Muscle of leg (tissue), 11 donors: ENCODE measurements around the gene ANKRD10. TPM values are rescaled to one million over a fixed set of nuclear protein-coding genes. Genes with fewer than 3 reads are reported as not detected.

Experiments used
- DNase-seq: peaks from one replicate; pipeline ENCODE4 v3.0.0; 2013
- H3K27ac ChIP-seq: one replicate; pipeline ENCODE4 v1.5.1; 2013; ENCODE audit warnings: mild to moderate bottlenecking, low read length, control low read depth
- H3K27me3 ChIP-seq: one replicate; pipeline ENCODE4 v1.6.1; 2013; ENCODE audit warnings: low read length; ENCODE audit not compliant: control insufficient read depth, insufficient read depth
- H3K36me3 ChIP-seq: one replicate; pipeline ENCODE4 v1.6.1; 2013; ENCODE audit warnings: low read length; ENCODE audit not compliant: control insufficient read depth, insufficient read depth
- H3K4me1 ChIP-seq: one replicate; pipeline ENCODE4 v1.6.1; 2013; ENCODE audit warnings: low read length; ENCODE audit not compliant: control insufficient read depth, insufficient read depth
- H3K4me3 ChIP-seq: one replicate; pipeline ENCODE4 v1.5.1; 2013; ENCODE audit warnings: low read length, control low read depth
- H3K9me3 ChIP-seq: replicated peaks from 2 replicates; pipeline ENCODE4 v1.6.1; 2013; ENCODE audit warnings: low read depth, low read length; ENCODE audit not compliant: control insufficient read depth
- WGBS: methylation state at CpG from one replicate; pipeline ENCODE4 v1.1.5; 2013; ENCODE audit warnings: missing lambda C conversion rate; ENCODE audit not compliant: insufficient coverage; 5-methylcytosine and 5-hydroxymethylcytosine counted together
- polyA plus RNA-seq, 8 donors: library from polyadenylated mRNA; unstranded; fragments of 120-200 nt; gene quantifications; one replicate each; pipeline versions ENCODE4 v1.2.1 to v1.2.3, GENCODE V29; 2013; ENCODE audit warnings: inconsistent platforms in 1 of 8, low replicate concordance in 1 of 8; ENCODE audit not compliant: insufficient read length in 8 of 8, insufficient read depth in 1 of 8
- total RNA-seq: library from RNA; stranded (reverse); fragments of 120-200 nt; gene quantifications from one replicate; pipeline ENCODE4 v1.2.4, GENCODE V29; 2013

ANKRD10 gene
- total and polyA plus RNA-seq, 9 donors: 128 to 282 (median 177) TPM

GRCh38 chr13:110916301-110917142, 1.7 kb upstream of the ANKRD10 start:
- Histone ChIP-seq H3K4me1 (peaks cover 19% of the 10 kb centered on the region), H3K27me3 (no peaks in the 10 kb centered on the region), H3K27ac (peak overlapping the region; percentile 96), H3K9me3 (no peaks in the 10 kb centered on the region), H3K4me3 (peak overlapping the region; percentile 72), H3K36me3 (no peaks in the 10 kb centered on the region)
- WGBS: no CpG with 5 or more reads among the region's 9 CpGs
- peak; percentile 72 for DNase-seq

GRCh38 chr13:110915874-110916206, 971 bp upstream of the ANKRD10 start:
- Histone ChIP-seq H3K27ac (peak overlapping the region; percentile 96), H3K4me3 (peak overlapping the region; percentile 72), H3K27me3 (no peaks in the 10 kb centered on the region), H3K9me3 (no peaks in the 10 kb centered on the region), H3K4me1 (peaks cover 22% of the 10 kb centered on the region), H3K36me3 (no peaks in the 10 kb centered on the region)
- WGBS: under 1% methylated on average over 9 of the region's 12 CpGs
- no peak for DNase-seq

GRCh38 chr13:110914331-110915056, 375 bp downstream of the ANKRD10 start:
- Histone ChIP-seq H3K4me1 (peaks cover 26% of the 10 kb centered on the region), H3K36me3 (peaks cover 6% of the 10 kb centered on the region), H3K27me3 (no peaks in the 10 kb centered on the region), H3K4me3 (peak overlapping the region; percentile 99), H3K27ac (peak overlapping the region; percentile 99), H3K9me3 (no peaks in the 10 kb centered on the region)
- WGBS: under 1% methylated on average over 103 of the region's 103 CpGs
- DNase-seq: peak; percentile 92

- DNase-seq: no peak
- Histone ChIP-seq H3K4me1 (peaks cover 26% of the 10 kb centered on the region), H3K4me3 (peak overlapping the region; percentile 99), H3K27ac (peak overlapping the region; percentile 99), H3K9me3 (no peaks in the 10 kb centered on the region), H3K27me3 (no peaks in the 10 kb centered on the region), H3K36me3 (peaks cover 9% of the 10 kb centered on the region)
- WGBS: 0% methylated on average over 27 of the region's 27 CpGs
Observed at GRCh38 chr13:110914081-110914330, 863 bp downstream of the ANKRD10 start.

- H3K4me3 ChIP-seq: peak overlapping the region; percentile 99
- DNase-seq: peak; percentile 68
- H3K4me1 ChIP-seq: peaks cover 29% of the 10 kb centered on the region
- 0% methylated on average over 7 of the region's 16 CpGs for WGBS
- H3K27ac ChIP-seq: peak overlapping the region; percentile 99
- no peaks in the 10 kb centered on the region for H3K27me3 ChIP-seq
- H3K9me3 ChIP-seq: no peaks in the 10 kb centered on the region
- peaks cover 12% of the 10 kb centered on the region for H3K36me3 ChIP-seq
Observed at GRCh38 chr13:110913322-110914080, 1.4 kb downstream of the ANKRD10 start.

GRCh38 chr13:110912651-110913051, 2.2 kb downstream of the ANKRD10 start:
- H3K9me3 ChIP-seq: no peaks in the 10 kb centered on the region
- peaks cover 36% of the 10 kb centered on the region for H3K4me1 ChIP-seq
- 22% methylated on average over 5 of the region's 10 CpGs for WGBS
- H3K27ac ChIP-seq: peak overlapping the region; percentile 99
- peak; percentile 75 for DNase-seq
- H3K4me3 ChIP-seq: peak overlapping the region; percentile 99
- peaks cover 19% of the 10 kb centered on the region for H3K36me3 ChIP-seq
- no peaks in the 10 kb centered on the region for H3K27me3 ChIP-seq

GRCh38 chr13:110911880-110912279, 3.0 kb downstream of the ANKRD10 start:
- no peak for DNase-seq
- H3K27ac ChIP-seq: no peak overlapping the region
- WGBS: 69% methylated on average over 2 of the region's 2 CpGs
- no peak overlapping the region for H3K4me3 ChIP-seq
- no peaks in the 10 kb centered on the region for H3K27me3 ChIP-seq
- peaks cover 19% of the 10 kb centered on the region for H3K36me3 ChIP-seq
- peaks cover 36% of the 10 kb centered on the region for H3K4me1 ChIP-seq
- no peaks in the 10 kb centered on the region for H3K9me3 ChIP-seq

GRCh38 chr13:110910013-110910890, 4.6 kb downstream of the ANKRD10 start:
- H3K4me3 ChIP-seq: no peak overlapping the region
- no CpG with 5 or more reads among the region's 14 CpGs for WGBS
- peaks cover 37% of the 10 kb centered on the region for H3K4me1 ChIP-seq
- peak overlapping the region; percentile 69 for H3K27ac ChIP-seq
- no peaks in the 10 kb centered on the region for H3K27me3 ChIP-seq
- DNase-seq: no peak
- H3K9me3 ChIP-seq: no peaks in the 10 kb centered on the region
- H3K36me3 ChIP-seq: peaks cover 31% of the 10 kb centered on the region

- no peak for DNase-seq
- Histone ChIP-seq H3K27ac (no peak overlapping the region), H3K27me3 (no peaks in the 10 kb centered on the region), H3K4me1 (peaks cover 34% of the 10 kb centered on the region), H3K4me3 (no peak overlapping the region), H3K36me3 (peaks cover 37% of the 10 kb centered on the region), H3K9me3 (no peaks in the 10 kb centered on the region)
- WGBS: 69% methylated on average over 3 of the region's 9 CpGs
Observed at GRCh38 chr13:110907951-110908898, 6.6 kb downstream of the ANKRD10 start.
